Neural cell (in vitro differentiated cells): ENCODE results near the gene ESPN. TPM values are rescaled to one million over a fixed set of nuclear protein-coding genes. Genes with fewer than 3 reads are reported as not detected.

Source experiments
- H2AFZ ChIP-seq: fragments of 200-600, 300-800 bp; sonication (generic), shearing (Covaris generic); 2 replicates; pipeline ENCODE4 v1.6.0; 2014; ENCODE audit warnings: low read depth, mild to moderate bottlenecking, antibody characterized with exemption, low read length, moderate library complexity
- H3F3A ChIP-seq: fragments of 200-600 bp; shearing (Covaris generic); 2 replicates; pipeline ENCODE4 v1.6.1; 2016; ENCODE audit warnings: mild to moderate bottlenecking, moderate library complexity, mixed read lengths, antibody characterized with exemption, low read length; ENCODE audit not compliant: insufficient read depth, poor library complexity, severe bottlenecking
- H3K27ac ChIP-seq: fragments of 200-600, 300-800 bp; sonication (generic), shearing (Covaris generic); 2 replicates; pipeline ENCODE4 v1.5.1; 2014; ENCODE audit warnings: mild to moderate bottlenecking, low read length, moderate library complexity
- H3K27me3 ChIP-seq: fragments of 300-800, 200-600 bp; sonication (generic), shearing (Covaris generic); 2 replicates; pipeline ENCODE4 v1.6.0; 2014; ENCODE audit warnings: mild to moderate bottlenecking, low read depth, low read length, moderate library complexity; ENCODE audit not compliant: insufficient read depth
- H3K36me3 ChIP-seq: fragments of 300-800, 200-600 bp; sonication (generic), shearing (Covaris generic); 2 replicates; pipeline ENCODE4 v1.5.1; 2014; ENCODE audit warnings: mild to moderate bottlenecking, antibody characterized with exemption, low read length, moderate library complexity; ENCODE audit not compliant: insufficient read depth
- H3K4me2 ChIP-seq: fragments of 300-800, 200-600 bp; sonication (generic), shearing (Covaris generic); 2 replicates; pipeline ENCODE4 v1.6.0; 2014; ENCODE audit warnings: mild to moderate bottlenecking, low read length
- H3K4me3 ChIP-seq: fragments of 300-800, 200-600 bp; sonication (generic), shearing (Covaris generic); 2 replicates; pipeline ENCODE4 v1.5.1; 2014; ENCODE audit warnings: mild to moderate bottlenecking, low read length, moderate library complexity
- H3K79me2 ChIP-seq: fragments of 200-600 bp; shearing (Covaris generic); replicated peaks from 2 replicates; pipeline ENCODE4 v1.6.0; 2014; ENCODE audit warnings: mild to moderate bottlenecking, low read length, moderate library complexity; ENCODE audit not compliant: insufficient read depth
- H3K9ac ChIP-seq: fragments of 300-800, 200-600 bp; sonication (generic), shearing (Covaris generic); 2 replicates; pipeline ENCODE4 v1.6.1; 2016; ENCODE audit warnings: mild to moderate bottlenecking, low read length, mixed read lengths
- H3K9me2 ChIP-seq: fragments of 200-600 bp; shearing (Covaris generic); 2 replicates; pipeline ENCODE4 v1.6.1; 2016; ENCODE audit warnings: mild to moderate bottlenecking, low read length, mixed read lengths; ENCODE audit not compliant: insufficient read depth
- H3K9me3 ChIP-seq: fragments of 200-600, 300-800 bp; sonication (generic), shearing (Covaris generic); 2 replicates; pipeline ENCODE4 v1.6.1; 2016; ENCODE audit warnings: mild to moderate bottlenecking, mixed run types, low read length, moderate library complexity, mixed read lengths
- H4K20me1 ChIP-seq: fragments of 200-600 bp; shearing (Covaris generic); 2 replicates; pipeline ENCODE4 v1.6.1; 2016; ENCODE audit warnings: mild to moderate bottlenecking, mixed run types; ENCODE audit not compliant: insufficient read depth
- EP300 ChIP-seq: fragments of 450-650 bp; conservative IDR thresholded peaks from 2 replicates; pipeline ENCODE4 v1.6.1; 2014; ENCODE audit warnings: antibody characterized with exemption, mild to moderate bottlenecking, moderate library complexity; ENCODE audit not compliant: poor library complexity, severe bottlenecking
- EZH2 ChIP-seq: fragments of 200-600, 300-800 bp; shearing (Covaris generic), sonication (generic); IDR thresholded peaks from 2 replicates; pipeline ENCODE4 v1.6.1; 2014; ENCODE audit warnings: antibody characterized with exemption, low read length, borderline replicate concordance, mild to moderate bottlenecking; ENCODE audit not compliant: insufficient read depth, poor library complexity, severe bottlenecking
- MXI1 ChIP-seq: fragments of 450-650 bp; conservative IDR thresholded peaks from 2 replicates; pipeline ENCODE4 v1.6.1; 2014; ENCODE audit warnings: antibody characterized with exemption, mild to moderate bottlenecking; ENCODE audit not compliant: poor library complexity, severe bottlenecking
- POLR2AphosphoS5 ChIP-seq: IDR thresholded peaks from 2 replicates; pipeline ENCODE4 v1.6.1; 2012
- RAD21 ChIP-seq: fragments of 450-650 bp; conservative IDR thresholded peaks from 2 replicates; pipeline ENCODE4 v1.6.1; 2014; ENCODE audit warnings: antibody characterized with exemption, mild to moderate bottlenecking, moderate library complexity
- SMC3 ChIP-seq: fragments of 450-650 bp; conservative IDR thresholded peaks from 2 replicates; pipeline ENCODE4 v1.6.1; 2014; ENCODE audit warnings: antibody characterized with exemption, mild to moderate bottlenecking, moderate library complexity; ENCODE audit not compliant: poor library complexity
- TAF1 ChIP-seq: IDR thresholded peaks from 2 replicates; pipeline ENCODE4 v1.6.1; 2012; ENCODE audit warnings: low read depth
- polyA plus RNA-seq: library from polyadenylated mRNA; depleted of rRNA; stranded (reverse); fragments of >200 nt; gene quantifications from 2 replicates; pipeline ENCODE4 v1.2.3, GENCODE V29; 2014
- TF ChIP-seq, protein P1 (sequence below): IDR thresholded peaks from 2 replicates; pipeline ENCODE4 v1.6.1; 2012; ENCODE audit warnings: borderline replicate concordance
- TF ChIP-seq, protein P2 (sequence below): fragments of 450-650 bp; IDR thresholded peaks from 2 replicates; pipeline ENCODE4 v1.5.1; 2014; ENCODE audit warnings: antibody characterized with exemption, mild to moderate bottlenecking, moderate library complexity; ENCODE audit not compliant: poor library complexity, severe bottlenecking

Gene ESPN
- polyA plus RNA-seq, 1 donor from 2014 or later = not detected

DNA sequence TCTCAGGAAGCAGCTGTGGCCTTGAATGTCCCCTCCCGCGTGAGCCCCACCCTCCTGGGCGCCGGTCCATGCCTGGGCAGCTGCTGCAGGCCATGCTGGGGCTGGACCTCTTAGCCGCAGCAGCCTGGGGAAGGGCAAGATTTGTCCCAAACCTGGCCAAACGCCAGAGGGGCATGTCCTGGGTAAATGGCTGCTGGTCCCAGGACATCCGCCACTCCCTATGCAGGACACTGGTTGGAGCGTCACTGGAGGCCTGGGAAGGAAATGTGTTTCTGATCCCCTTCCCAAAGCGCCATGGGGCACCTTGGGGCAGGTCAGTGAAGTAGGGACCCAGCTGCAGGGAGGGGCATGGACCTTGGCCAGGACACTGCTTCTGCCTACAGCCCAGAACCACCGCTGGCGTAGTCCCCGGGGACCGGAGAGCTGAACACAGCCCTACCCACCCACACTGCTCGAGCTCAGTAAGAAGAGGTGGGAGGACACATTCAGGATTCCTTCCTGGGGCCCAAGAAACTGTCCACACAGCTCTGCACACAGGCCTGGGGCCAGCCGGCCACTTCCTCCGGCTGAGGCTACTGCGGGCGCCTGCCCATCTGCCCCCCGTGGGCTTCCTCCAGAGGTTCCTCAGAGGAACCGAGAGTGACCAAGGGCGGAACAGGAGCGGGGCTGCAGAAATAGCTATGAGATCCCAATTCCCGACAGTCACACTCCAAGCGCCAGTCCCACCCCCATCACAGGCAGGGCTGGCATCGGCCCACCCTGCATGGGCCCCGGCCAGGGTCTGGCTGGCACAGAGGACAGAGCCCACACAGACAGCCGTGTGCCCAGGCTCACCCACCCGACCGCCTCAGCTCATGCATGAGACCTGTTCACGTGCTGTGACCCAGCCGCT, 77.7 kb downstream of the ESPN start:
- Histone ChIP-seq H3K9me3 (no peaks in the 10 kb centered on the region), H3K36me3 (no peaks in the 10 kb centered on the region), H4K20me1 (no peaks in the 10 kb centered on the region), H3K4me3 (no peak overlapping the region), H3K79me2 (no peaks in the 10 kb centered on the region), H3F3A (no peaks in the 10 kb centered on the region), H3K27me3 (no peaks in the 10 kb centered on the region), H3K27ac (no peak overlapping the region), H3K9ac (no peak overlapping the region), H2AFZ (no peak overlapping the region), H3K4me2 (no peak overlapping the region), H3K9me2 (no peaks in the 10 kb centered on the region)
- TF ChIP-seq EZH2 (no peak), POLR2AphosphoS5 (no peak), SMC3 (no peak), MXI1 (no peak), EP300 (no peak), TAF1 (no peak), RAD21 (no peak)
- TF ChIP-seq, protein P1, sequence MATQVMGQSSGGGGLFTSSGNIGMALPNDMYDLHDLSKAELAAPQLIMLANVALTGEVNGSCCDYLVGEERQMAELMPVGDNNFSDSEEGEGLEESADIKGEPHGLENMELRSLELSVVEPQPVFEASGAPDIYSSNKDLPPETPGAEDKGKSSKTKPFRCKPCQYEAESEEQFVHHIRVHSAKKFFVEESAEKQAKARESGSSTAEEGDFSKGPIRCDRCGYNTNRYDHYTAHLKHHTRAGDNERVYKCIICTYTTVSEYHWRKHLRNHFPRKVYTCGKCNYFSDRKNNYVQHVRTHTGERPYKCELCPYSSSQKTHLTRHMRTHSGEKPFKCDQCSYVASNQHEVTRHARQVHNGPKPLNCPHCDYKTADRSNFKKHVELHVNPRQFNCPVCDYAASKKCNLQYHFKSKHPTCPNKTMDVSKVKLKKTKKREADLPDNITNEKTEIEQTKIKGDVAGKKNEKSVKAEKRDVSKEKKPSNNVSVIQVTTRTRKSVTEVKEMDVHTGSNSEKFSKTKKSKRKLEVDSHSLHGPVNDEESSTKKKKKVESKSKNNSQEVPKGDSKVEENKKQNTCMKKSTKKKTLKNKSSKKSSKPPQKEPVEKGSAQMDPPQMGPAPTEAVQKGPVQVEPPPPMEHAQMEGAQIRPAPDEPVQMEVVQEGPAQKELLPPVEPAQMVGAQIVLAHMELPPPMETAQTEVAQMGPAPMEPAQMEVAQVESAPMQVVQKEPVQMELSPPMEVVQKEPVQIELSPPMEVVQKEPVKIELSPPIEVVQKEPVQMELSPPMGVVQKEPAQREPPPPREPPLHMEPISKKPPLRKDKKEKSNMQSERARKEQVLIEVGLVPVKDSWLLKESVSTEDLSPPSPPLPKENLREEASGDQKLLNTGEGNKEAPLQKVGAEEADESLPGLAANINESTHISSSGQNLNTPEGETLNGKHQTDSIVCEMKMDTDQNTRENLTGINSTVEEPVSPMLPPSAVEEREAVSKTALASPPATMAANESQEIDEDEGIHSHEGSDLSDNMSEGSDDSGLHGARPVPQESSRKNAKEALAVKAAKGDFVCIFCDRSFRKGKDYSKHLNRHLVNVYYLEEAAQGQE = no peak
- TF ChIP-seq, protein P2, sequence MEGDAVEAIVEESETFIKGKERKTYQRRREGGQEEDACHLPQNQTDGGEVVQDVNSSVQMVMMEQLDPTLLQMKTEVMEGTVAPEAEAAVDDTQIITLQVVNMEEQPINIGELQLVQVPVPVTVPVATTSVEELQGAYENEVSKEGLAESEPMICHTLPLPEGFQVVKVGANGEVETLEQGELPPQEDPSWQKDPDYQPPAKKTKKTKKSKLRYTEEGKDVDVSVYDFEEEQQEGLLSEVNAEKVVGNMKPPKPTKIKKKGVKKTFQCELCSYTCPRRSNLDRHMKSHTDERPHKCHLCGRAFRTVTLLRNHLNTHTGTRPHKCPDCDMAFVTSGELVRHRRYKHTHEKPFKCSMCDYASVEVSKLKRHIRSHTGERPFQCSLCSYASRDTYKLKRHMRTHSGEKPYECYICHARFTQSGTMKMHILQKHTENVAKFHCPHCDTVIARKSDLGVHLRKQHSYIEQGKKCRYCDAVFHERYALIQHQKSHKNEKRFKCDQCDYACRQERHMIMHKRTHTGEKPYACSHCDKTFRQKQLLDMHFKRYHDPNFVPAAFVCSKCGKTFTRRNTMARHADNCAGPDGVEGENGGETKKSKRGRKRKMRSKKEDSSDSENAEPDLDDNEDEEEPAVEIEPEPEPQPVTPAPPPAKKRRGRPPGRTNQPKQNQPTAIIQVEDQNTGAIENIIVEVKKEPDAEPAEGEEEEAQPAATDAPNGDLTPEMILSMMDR = no peak

DNA sequence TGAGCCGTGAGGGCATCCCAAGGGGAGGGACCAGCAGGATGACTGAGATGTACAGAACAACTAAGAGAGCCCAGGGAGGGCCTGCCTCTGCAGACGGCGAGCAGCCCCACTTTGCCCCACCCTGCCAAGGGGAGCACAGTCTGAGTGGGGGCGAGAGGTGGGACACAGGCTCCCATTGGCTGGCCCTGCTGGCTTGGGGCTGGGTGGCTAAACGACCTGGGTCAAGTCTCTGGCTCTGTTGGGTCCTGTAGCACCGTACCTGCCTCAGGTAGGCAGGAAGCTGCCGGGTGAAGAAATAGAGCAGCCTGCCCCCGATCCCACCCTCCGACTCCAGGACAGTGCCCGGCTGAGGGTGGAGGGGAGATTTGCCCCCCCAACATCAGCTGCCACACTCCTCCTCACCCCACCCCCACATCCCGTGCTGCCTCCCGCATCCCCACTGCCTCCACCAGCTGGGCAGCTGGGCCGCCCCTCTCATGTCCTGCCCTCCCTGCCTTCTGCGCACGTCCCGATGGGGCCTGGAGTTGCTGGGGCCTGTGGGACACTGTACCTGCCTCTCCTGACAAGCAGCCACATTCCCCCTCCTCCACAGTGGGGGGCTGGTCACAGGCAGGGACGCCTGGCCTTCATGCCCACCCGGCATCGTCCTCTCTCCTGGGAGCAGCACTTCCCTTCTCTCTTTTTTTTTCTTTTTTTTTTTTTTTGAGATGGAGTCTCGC, 79.5 kb downstream of the ESPN start:
- H3F3A ChIP-seq = no peaks in the 10 kb centered on the region
- no peak overlapping the region for H3K9ac ChIP-seq
- H2AFZ ChIP-seq = no peak overlapping the region
- H3K27me3 ChIP-seq = no peaks in the 10 kb centered on the region
- H3K9me2 ChIP-seq = no peaks in the 10 kb centered on the region
- H3K27ac ChIP-seq = no peak overlapping the region
- no peaks in the 10 kb centered on the region for H3K9me3 ChIP-seq
- no peak overlapping the region for H3K4me2 ChIP-seq
- no peaks in the 10 kb centered on the region for H3K36me3 ChIP-seq
- no peaks in the 10 kb centered on the region for H4K20me1 ChIP-seq
- TF ChIP-seq EP300 (no peak), TAF1 (no peak), RAD21 (no peak), MXI1 (no peak), SMC3 (no peak), EZH2 (no peak), POLR2AphosphoS5 (no peak)
- TF ChIP-seq, protein P1 = no peak
- TF ChIP-seq, protein P2 = no peak
- H3K4me3 ChIP-seq = no peak overlapping the region
- H3K79me2 ChIP-seq = no peaks in the 10 kb centered on the region
